ENCODE data around the gene FAAP100.

The FAAP100 gene

GRCh38 chr17:81553616-81554181, 1.5 kb upstream of the FAAP100 start:
- no peak for DNase-seq (ENCODE audit: low read depth)

- DNase-seq (ENCODE audit: low read depth), result peak; percentile 74
Observed at GRCh38 chr17:81553018-81553615, 964 bp upstream of the FAAP100 start.

GRCh38 chr17:81551458-81552243, 502 bp downstream of the FAAP100 start:
- no peak for DNase-seq (ENCODE audit: low read depth)

- no peak for DNase-seq (ENCODE audit: low read depth)
Observed at GRCh38 chr17:81550830-81551457, 1.2 kb downstream of the FAAP100 start.

GRCh38 chr17:81550285-81550684, 1.9 kb downstream of the FAAP100 start:
- no peak for DNase-seq (ENCODE audit: low read depth)

GRCh38 chr17:81549826-81550225, 2.3 kb downstream of the FAAP100 start:
- no peak for DNase-seq (ENCODE audit: low read depth)

GRCh38 chr17:81549031-81549557, 3.1 kb downstream of the FAAP100 start:
- no peak for DNase-seq (ENCODE audit: low read depth)

GRCh38 chr17:81547614-81547982, 4.6 kb downstream of the FAAP100 start:
- DNase-seq (ENCODE audit: low read depth), result no peak

- no peak for DNase-seq (ENCODE audit: low read depth)
Observed at GRCh38 chr17:81546906-81547613, 5.1 kb downstream of the FAAP100 start.

- DNase-seq (ENCODE audit: low read depth), result no peak
Observed at GRCh38 chr17:81545160-81545949, 6.8 kb downstream of the FAAP100 start.

GRCh38 chr17:81544281-81544974, 7.7 kb downstream of the FAAP100 start:
- DNase-seq (ENCODE audit: low read depth), result no peak

GRCh38 chr17:81543756-81544155, 8.4 kb downstream of the FAAP100 start:
- DNase-seq (ENCODE audit: low read depth), result no peak

- DNase-seq (ENCODE audit: low read depth), result no peak
Observed at GRCh38 chr17:81543339-81543675, 8.8 kb downstream of the FAAP100 start.

GRCh38 chr17:81542431-81543338, 9.5 kb downstream of the FAAP100 start:
- DNase-seq (ENCODE audit: low read depth), result no peak

GRCh38 chr17:81541123-81541522, 11.0 kb downstream of the FAAP100 start:
- no peak for DNase-seq (ENCODE audit: low read depth)

GRCh38 chr17:81540676-81541027, 11.5 kb downstream of the FAAP100 start:
- DNase-seq (ENCODE audit: low read depth), result no peak

- no peak for DNase-seq (ENCODE audit: low read depth)
Observed at GRCh38 chr17:81539961-81540675, 12.0 kb downstream of the FAAP100 start.

- no peak for DNase-seq (ENCODE audit: low read depth)
Observed at GRCh38 chr17:81539571-81539900, 12.6 kb downstream of the FAAP100 start.

All from activated T-cell treated with anti-CD3 and anti-CD28 coated beads for 48 hours (primary cell).